Germinal center (tissue), 1 donor: ENCODE data around the gene ISCA1.

Experiments
- DNase-seq: peaks from one replicate; pipeline ENCODE4 v3.0.0; 2012; ENCODE audit warnings: mixed read lengths, low spot score

ISCA1 gene

GRCh38 chr9:86285261-86285660 is 2.9 kb upstream of the ISCA1 start:
- no peak for DNase-seq

- DNase-seq = no peak
Measured at GRCh38 chr9:86282979-86283535, 719 bp upstream of the ISCA1 start.

- no peak for DNase-seq
Measured at GRCh38 chr9:86281593-86282076, 703 bp downstream of the ISCA1 start.

- no peak for DNase-seq
Measured at GRCh38 chr9:86280580-86280979, 1.8 kb downstream of the ISCA1 start.

- DNase-seq = no peak
Measured at GRCh38 chr9:86279839-86280238, 2.5 kb downstream of the ISCA1 start.

- DNase-seq = no peak
Measured at GRCh38 chr9:86277072-86277471, 5.3 kb downstream of the ISCA1 start.

GRCh38 chr9:86275962-86276361 is 6.4 kb downstream of the ISCA1 start:
- DNase-seq = no peak

- no peak for DNase-seq
Measured at GRCh38 chr9:86274821-86275643, 7.3 kb downstream of the ISCA1 start.

- DNase-seq = no peak
Measured at GRCh38 chr9:86272221-86272620, 10.1 kb downstream of the ISCA1 start.

GRCh38 chr9:86263876-86264275 is 18.5 kb downstream of the ISCA1 start:
- DNase-seq = no peak

GRCh38 chr9:86262492-86262891 is 19.8 kb downstream of the ISCA1 start:
- no peak for DNase-seq

- DNase-seq = no peak
Measured at GRCh38 chr9:86259557-86259956, 22.8 kb downstream of the ISCA1 start, which contains the start of gene C9orf153. Gene C9orf153 (minus strand): TSS chr9:86259657. CDS start chr9:86229603, 30,054 bp downstream.

- DNase-seq = no peak
Measured at GRCh38 chr9:86257391-86257790, 24.9 kb downstream of the ISCA1 start.

GRCh38 chr9:86256653-86257052 is 25.7 kb downstream of the ISCA1 start:
- no peak for DNase-seq

GRCh38 chr9:86253577-86253976 is 28.8 kb downstream of the ISCA1 start:
- DNase-seq = no peak

- DNase-seq = no peak
Measured at GRCh38 chr9:86252870-86253269, 29.5 kb downstream of the ISCA1 start.

- DNase-seq = no peak
Measured at GRCh38 chr9:86250123-86250522, 32.2 kb downstream of the ISCA1 start.

GRCh38 chr9:86248746-86249145 is 33.6 kb downstream of the ISCA1 start:
- DNase-seq = no peak

GRCh38 chr9:86246752-86247161 is 35.6 kb downstream of the ISCA1 start:
- DNase-seq = no peak

- no peak for DNase-seq
Measured at GRCh38 chr9:86242071-86242470, 40.3 kb downstream of the ISCA1 start.

GRCh38 chr9:86241216-86241615 is 41.1 kb downstream of the ISCA1 start:
- no peak for DNase-seq

GRCh38 chr9:86238861-86239770 is 43.2 kb downstream of the ISCA1 start:
- no peak for DNase-seq
